ENCODE measurements around the gene GBGT1.

GBGT1 gene

GRCh38 chr9:133117271-133118178 lies 46.2 kb downstream of the GBGT1 start:
- in situ Hi-C loops (cut with MboI; ENCODE audit: low sequenced_read_pairs): no loop called here

DNA sequence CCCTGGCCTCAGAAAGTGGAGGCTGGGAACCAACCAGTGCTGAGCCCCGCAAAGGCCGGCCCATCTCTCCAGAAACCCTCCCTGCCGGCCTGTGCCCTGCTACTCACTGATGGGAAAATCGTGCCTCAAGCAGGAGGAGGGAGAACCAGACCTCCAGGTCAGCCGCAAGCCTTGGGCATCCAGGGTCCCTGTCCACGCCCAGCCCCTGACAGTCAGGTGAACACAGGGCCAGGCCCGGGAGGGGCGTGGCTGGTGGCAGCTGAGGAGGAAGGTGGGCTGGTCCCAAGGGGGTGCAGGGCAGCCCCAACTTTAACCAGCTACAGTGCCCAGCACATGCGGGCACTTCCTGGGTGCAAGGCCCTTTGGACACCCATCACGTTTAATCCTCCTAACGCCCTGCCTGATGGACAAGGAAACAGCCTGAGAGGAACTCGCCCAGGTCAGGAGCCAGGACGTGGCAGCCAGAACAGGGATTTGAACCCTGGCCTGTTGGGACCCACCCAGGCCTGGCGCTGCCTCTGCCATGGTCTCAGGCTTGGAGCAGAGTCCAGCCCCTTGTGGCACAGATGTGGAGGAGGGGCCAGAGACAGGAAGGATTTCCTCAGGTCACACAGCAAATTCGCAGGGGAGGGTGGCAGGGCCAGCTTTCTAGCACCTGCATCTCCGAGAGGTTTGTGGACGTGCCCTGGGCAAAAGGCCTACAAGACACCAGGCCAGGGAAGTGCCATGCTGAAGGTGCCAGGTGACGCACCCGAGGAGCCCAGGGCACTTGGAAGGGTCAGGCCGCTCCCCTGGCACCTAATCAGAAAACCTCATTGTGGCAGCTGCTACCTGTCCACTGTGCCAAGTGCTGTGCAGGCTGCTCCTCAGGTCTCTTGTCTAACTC lies 47.1 kb downstream of the GBGT1 start:
- in situ Hi-C loops (cut with MboI; ENCODE audit: low sequenced_read_pairs): no loop called here

DNA sequence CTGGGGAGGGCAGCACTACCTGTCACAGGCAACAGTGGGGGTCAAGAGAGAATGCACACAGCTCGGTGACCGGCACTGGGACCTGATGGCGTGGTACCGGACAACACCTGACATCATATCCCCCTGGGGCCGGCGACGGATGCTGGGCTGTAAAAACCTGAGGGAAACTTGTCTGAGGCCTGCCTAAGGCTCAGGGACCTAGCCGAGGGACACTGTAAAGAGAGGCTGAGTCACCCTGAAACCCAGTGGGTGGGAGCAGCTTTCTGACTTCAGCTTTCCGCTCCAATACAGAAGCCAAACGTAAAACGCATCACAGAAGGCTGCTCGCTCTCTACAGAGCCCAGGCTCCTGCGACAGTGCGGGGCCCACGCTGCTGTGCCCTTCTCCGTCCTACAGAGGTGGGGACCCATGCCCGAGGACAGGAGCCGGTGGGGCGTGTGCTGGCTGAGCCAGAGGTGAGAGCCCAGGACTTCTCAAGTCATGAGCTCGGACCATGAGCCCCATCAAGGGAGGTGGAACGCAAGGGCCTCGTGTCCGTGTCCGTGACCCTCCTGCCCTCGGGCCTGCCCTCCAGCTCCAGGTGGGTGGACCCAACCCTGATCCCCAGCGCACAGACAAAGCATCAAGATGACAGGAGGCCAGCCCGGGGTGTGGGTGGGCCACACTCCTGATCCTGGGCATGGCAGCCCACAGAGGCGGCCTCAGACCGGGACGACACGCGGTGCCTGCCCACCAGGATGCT lies 47.9 kb downstream of the GBGT1 start:
- in situ Hi-C loops (cut with MboI; ENCODE audit: low sequenced_read_pairs): no loop called here

DNA sequence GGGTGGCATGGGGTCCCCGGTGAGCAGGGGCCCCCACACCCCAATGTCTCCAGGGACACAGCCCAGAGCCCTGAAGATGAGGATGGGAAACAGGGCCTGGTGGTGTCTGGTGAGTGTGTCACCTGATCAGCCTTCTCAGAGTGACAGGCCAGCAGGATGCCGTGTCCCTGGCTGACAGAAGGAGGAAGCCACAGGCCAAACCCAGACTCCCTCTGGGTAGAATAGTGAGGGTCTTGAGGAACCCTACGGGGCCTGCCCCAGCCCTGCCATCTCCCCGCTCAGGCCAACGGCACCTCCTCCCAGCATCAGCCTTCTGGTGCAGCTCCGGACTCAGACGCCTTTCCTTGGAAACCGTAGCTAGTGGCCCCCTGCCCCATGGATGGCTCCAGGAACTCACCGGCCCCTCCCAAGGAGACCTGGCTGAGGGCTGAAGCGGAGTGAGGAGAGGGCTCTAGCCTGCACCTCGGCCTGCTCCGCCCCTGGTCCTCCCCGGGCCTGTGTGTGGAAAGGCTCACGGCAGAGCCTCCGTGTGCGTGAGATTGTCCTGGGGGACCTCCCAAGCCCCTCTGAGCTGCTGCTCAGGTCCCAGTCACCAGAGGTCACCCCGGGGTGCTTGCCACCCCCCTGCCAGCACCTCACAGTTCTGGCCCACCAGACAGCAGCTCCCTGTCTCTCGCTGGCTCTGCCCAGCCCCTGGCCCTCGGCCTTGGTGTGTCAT lies 48.7 kb downstream of the GBGT1 start:
- in situ Hi-C loops (cut with MboI; ENCODE audit: low sequenced_read_pairs): no loop called here

DNA sequence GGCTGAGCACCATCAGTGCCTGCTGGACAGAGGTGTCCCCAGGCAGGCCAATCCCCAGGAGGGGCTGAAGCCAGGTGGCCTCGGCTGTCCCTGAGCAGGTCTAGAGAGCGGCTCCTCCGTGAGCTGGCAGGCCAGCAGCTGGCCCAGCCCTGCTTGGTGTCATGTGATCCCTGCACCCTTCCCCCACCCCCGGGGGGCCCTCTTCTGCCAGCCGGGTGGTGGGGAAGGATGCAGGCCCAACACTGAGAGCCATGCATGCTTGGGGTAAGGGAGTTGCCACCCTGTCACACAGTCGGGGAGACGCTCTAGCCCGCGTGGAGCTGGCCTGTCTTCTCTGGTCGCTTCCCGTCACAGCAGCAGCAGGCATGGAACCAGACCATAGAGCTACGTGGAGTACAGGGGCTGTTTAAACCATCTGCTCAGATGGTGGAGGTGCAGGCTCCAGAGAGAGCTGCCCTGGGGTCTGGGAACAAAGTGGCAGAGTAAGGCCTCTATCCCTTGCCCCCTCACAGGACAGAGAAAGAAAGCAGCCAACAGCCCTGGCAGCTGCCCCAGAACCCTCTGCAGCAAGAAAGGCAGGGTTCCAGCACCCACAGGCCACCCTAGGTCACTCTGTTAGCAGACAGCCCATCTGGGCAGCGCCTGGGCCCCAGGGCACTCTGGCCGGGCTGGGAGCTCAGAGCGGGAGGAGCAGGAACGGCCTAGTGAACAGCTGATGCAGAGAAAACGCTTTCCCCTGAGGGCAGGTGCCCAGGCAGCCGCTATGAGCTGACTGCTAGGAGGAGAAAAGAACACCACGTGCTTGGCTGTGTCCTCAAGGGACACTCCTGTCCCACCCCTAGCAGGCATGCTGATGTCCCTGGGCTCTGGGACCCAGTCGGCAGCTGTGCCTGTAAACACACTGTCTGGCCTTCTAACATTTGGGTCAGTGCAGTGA lies 49.5 kb downstream of the GBGT1 start:
- in situ Hi-C loops (cut with MboI; ENCODE audit: low sequenced_read_pairs): no loop called here

DNA sequence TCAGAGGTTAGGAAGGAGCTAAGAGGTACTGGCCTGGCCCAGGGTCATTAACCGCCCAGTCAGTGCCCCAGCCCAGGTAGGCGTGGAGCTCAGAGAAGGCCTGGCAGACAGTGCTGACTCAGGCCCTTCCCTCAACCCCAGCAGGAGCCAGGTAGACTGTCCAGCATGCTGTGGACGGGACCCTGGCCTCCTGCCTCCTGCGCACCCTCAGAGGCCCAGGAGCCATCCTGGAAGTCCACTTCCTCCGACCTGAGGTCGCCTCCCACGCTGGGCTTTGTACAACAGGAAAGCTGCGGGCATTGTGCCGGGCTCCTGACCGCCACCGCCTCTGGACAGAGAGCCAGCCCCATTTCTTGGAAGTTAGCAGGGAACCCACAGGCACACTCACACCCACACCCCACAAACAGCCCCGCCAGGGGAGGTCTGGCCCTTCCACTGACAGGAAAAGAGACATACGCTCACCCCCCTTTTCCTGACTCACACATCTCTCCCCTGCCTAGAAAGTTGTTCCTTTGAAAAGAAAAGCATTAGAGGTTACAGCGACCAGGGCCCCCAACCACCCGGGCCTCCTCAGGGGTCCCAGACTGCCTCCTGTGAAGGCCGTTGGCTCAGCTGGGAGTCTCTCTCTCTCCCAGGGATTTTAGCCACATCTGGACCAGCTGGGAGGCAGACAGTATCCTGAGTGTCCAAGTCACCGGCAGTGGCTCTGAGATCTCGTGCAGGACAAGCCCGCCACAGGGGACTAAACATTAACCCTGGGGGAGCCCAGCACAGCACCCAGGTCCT lies 50.4 kb downstream of the GBGT1 start:
- in situ Hi-C loops (cut with MboI; ENCODE audit: low sequenced_read_pairs): no loop called here

GRCh38 chr9:133112663-133113026 lies 51.1 kb downstream of the GBGT1 start:
- in situ Hi-C loops (cut with MboI; ENCODE audit: low sequenced_read_pairs): no loop called here

DNA sequence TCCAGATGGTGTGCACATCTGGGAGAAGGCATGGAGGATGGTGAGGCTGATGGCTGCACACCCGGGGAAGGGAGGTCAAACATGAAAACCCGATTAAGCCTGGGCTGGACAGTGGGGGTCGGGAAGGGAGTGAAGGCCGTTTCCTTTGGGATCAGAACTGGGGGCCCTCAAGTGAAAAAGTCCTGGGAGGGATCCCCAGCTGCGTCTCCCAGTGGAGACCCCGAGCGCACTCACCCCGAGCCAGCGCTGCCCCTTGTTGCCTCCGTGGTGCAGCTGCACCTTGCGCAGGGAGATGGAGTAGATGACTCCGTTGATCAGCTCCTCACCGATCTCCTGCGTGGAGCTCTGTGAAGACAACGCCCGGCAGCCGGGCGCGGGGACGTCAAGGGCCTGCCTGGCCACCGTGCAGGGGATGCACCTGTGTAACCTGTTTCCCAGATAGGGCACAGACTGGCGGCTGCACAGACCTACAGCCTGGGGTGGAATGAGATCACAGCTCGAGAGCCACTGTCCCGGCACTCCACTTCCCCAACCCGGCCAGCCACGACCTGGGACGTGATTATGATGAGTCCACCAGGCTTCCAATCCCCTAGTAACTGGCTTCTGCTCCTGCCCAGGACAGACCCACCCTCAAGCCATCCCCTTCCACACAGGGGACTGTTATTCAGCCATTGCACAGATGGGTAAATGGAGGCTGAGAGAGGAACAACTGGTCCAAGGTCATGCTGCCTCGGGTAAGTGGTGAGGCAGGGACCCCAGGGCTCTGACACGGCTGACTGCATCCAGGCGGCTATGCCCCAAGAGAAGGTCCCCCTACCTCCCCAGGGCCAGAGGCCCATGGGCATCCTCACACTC lies 51.7 kb downstream of the GBGT1 start:
- in situ Hi-C loops (cut with MboI; ENCODE audit: low sequenced_read_pairs): no loop called here

DNA sequence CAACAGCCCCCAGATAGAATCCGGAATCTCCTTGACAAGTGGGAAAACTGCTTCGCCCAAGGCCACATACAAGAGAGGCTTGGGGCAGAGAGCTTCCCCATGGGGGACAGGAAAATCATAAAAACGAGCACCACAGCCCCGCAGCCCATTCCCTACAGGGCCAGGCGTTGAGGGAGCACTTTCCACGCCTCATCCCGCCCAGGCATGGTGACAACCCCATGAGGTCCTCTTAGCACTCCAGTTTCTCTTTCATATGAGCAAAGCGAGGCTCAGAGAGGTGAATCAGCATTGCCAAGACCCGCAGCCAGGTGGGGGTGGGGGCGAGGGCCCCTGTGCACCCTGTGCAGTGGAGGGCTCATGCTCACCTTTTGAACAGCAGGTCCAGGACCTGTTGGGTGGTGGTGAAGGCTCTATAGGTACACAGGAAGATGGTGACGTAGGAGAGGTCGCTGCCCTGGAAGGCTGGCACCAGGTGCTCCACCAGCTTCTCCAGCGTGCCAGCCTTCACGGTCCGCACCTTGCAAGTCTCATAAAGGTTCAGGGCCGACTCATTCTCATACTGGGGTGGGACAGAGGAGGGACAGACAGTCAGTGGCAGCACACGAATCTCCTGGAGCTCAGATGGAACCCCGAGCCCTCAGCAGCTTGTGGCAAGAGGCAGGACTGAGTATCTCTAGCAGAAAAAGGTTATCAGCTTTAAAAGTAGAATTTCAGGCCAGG lies 53.6 kb downstream of the GBGT1 start:
- in situ Hi-C loops (cut with MboI; ENCODE audit: low sequenced_read_pairs): no loop called here

DNA sequence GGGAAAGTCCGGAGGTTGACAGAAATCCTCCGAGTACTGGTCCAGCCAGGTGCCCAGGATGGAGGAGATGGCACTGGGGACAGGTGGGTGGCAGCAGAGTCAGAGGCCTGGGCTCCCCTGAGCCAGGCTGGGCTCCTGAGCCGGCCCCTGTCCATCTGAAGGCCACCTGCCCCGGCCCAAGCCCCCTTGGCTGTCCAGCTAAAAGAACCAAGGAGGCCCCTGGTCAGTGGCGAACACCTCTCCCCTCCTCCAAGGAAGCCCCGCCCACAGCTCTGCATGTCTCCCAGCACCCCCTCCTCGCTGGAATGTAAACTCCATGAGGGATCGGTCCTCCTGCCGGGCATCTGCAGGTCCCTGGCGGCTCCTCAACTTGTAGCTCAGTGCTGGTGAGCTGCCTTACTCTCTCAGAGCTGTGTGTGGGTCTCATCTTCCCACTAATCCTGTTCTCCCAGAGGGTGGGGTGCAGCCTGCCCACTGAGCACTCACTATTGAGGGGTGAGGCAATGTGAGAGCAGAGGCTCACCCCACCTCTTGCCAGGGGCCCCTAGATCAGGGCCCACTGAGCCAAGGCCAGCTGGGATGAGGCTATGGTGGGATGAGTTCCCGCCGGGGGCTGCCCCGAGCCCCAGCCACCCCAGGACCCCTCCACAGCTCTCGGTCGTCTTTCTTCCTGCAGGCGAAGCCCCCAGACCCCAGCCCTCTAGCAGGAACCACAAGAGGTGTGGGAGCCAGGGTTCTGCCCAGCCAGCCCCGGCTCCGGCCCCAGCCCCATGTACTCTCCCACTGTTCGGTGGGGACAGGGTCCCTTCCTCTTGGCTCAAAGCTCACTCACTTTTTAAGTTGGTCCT lies 54.7 kb downstream of the GBGT1 start:
- in situ Hi-C loops (cut with MboI; ENCODE audit: low sequenced_read_pairs): no loop called here

- in situ Hi-C loops (cut with MboI; ENCODE audit: low sequenced_read_pairs): no loop called here
Measured at GRCh38 chr9:133107961-133108793, 55.5 kb downstream of the GBGT1 start.

GRCh38 chr9:133107245-133107722 lies 56.4 kb downstream of the GBGT1 start:
- in situ Hi-C loops (cut with MboI; ENCODE audit: low sequenced_read_pairs): no loop called here

DNA sequence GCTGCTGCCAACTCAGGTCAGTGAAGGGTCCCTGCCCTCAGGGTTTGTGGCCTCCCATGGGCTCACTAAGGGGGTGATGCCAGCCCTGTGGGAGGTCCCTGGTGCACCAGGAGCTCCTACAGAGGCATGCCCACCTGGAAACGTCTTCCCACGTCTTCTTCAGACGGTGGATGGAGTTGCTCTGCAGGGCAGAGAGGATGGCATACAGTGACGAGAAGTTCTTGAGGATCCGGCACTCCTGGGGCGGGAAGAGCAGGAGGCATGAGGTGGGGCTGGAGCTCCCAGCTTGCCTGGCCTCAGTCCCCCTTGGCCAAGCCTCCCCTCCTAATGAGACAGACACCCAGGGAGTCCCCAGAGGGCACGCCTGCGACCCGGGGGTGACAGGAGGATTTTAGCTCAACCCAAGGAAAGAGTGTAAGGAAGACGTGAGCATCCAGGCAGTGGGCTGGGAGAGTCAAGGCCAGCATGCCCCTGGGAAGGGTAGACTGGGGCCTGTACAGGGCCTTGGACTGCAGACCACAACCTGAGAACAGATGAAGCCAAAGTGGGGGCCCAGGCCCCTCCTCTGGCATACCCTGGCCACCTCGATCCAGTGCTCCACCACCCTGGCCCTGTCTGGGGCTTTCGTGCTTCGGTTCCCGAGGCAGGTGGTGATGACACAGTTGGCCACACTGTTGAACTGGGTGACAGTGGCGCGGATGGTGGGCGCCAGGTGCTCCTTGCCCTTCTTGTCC lies 57.0 kb downstream of the GBGT1 start:
- in situ Hi-C loops (cut with MboI; ENCODE audit: low sequenced_read_pairs): no loop called here

DNA sequence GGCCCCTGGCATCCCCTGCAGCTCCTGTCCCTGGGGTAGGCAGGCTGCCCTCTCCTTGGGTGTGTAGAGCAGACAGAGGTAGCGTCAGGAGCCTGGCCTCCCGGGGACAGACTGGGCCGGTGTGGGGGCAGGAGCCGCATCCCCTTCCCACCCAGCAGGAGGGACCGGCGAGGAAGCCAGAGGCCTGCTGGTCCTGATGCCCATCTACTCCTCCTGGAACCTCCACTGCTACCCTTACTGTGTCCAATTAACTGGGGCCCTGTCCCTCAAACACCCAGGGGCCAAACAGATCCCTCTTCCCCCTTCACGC lies 58.3 kb downstream of the GBGT1 start:
- in situ Hi-C loops (cut with MboI; ENCODE audit: low sequenced_read_pairs): no loop called here

All from hTERT RPE-1 (cell line).